Breast epithelium (tissue), 3 donors: ENCODE data around the gene CSK.

ENCODE experiments used
- POLR2AphosphoS5 ChIP-seq, 3 donors: sonication (generic); formaldehyde crosslinking; IDR thresholded peaks; one replicate each; pipeline ENCODE4 v1.6.1; 2017; ENCODE audit warnings: antibody characterized with exemption in 3 of 3
- TF ChIP-seq, protein P1 (sequence below), 3 donors: fragments of 450-650 bp; IDR thresholded peaks; one replicate each; pipeline ENCODE4 v1.5.1; 2016 to 2017; ENCODE audit warnings: antibody characterized with exemption in 3 of 3, mild to moderate bottlenecking in 3 of 3, moderate library complexity in 3 of 3

DNA sequence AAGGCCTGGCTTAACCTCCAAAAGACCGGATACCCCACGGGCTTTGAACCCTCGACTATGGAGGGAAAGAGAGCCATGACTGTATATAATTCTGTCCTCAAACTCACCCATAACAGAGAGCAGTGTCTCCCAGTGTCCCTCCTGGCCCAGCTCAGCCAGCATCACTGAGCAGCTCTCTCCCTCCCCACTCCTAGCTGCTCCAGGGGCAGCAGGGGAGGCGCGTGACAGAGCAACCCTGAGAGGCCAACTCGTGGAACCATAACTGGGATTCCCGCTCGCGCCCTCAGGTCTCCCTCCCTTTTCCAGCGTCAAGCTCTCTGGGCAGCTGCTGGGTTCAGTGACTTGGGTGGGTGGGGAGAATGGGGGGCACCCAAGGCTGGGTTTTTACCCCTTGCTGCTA, 44.0 kb downstream of the CSK start:
- TF ChIP-seq, protein P1, sequence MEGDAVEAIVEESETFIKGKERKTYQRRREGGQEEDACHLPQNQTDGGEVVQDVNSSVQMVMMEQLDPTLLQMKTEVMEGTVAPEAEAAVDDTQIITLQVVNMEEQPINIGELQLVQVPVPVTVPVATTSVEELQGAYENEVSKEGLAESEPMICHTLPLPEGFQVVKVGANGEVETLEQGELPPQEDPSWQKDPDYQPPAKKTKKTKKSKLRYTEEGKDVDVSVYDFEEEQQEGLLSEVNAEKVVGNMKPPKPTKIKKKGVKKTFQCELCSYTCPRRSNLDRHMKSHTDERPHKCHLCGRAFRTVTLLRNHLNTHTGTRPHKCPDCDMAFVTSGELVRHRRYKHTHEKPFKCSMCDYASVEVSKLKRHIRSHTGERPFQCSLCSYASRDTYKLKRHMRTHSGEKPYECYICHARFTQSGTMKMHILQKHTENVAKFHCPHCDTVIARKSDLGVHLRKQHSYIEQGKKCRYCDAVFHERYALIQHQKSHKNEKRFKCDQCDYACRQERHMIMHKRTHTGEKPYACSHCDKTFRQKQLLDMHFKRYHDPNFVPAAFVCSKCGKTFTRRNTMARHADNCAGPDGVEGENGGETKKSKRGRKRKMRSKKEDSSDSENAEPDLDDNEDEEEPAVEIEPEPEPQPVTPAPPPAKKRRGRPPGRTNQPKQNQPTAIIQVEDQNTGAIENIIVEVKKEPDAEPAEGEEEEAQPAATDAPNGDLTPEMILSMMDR (IDR thresholded peaks at IDR 0.05) = no peak
- TF ChIP-seq POLR2AphosphoS5 (IDR thresholded peaks at IDR 0.05) = no peak
